ENCODE results near the gene TBC1D8.

DNA sequence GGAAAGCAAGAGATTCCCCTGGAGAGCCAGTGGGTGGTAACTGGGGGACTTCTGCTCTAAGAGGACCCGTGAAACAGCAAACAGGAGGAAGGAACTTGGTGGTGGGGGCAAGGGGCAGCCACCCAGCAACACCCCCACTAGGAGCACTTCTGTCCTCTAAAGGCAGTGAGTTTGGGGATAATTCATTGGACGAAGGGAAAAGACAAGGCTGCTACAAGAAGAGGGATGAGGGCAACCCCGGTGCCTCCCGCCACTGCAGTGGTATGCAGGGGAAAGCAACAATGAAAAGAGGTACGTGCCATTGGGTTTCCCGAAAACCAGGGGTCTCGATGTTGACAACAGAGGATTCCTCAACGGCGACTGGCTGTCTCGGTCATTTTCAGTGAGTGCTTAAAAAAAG lies 140.0 kb downstream of the TBC1D8 start:
- TF ChIP-seq SP1 (CRISPR knock-in tag; IDR thresholded peaks at IDR 0.05) = no peak
- TF ChIP-seq, protein P1, sequence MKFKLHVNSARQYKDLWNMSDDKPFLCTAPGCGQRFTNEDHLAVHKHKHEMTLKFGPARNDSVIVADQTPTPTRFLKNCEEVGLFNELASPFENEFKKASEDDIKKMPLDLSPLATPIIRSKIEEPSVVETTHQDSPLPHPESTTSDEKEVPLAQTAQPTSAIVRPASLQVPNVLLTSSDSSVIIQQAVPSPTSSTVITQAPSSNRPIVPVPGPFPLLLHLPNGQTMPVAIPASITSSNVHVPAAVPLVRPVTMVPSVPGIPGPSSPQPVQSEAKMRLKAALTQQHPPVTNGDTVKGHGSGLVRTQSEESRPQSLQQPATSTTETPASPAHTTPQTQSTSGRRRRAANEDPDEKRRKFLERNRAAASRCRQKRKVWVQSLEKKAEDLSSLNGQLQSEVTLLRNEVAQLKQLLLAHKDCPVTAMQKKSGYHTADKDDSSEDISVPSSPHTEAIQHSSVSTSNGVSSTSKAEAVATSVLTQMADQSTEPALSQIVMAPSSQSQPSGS (CRISPR knock-in tag; IDR thresholded peaks at IDR 0.05) = no peak
- no peak for TF ChIP-seq EZH2 (IDR thresholded peaks at IDR 0.05; ENCODE audit: borderline replicate concordance, low read depth, low read length)
- no peak for TF ChIP-seq POLR2G (IDR thresholded peaks at IDR 0.05; ENCODE audit: low read depth, low read length)
- no peak for TF ChIP-seq MAFK (IDR thresholded peaks at IDR 0.05; ENCODE audit: low read length)
- no peak for TF ChIP-seq BCL6 (CRISPR knock-in tag; IDR thresholded peaks at IDR 0.05)
- no peak for TF ChIP-seq NFE2L1 (tag; IDR thresholded peaks at IDR 0.05; ENCODE audit: borderline replicate concordance, low read depth)
- no peak for TF ChIP-seq RAD21 (CRISPR knock-in tag; conservative IDR thresholded peaks at IDR 0.05 in 1 of 2, IDR thresholded peaks at IDR 0.05 in 1 of 2)
- no peak for TF ChIP-seq ZNF121 (CRISPR knock-in tag; conservative IDR thresholded peaks at IDR 0.05)
- TF ChIP-seq, protein P2, sequence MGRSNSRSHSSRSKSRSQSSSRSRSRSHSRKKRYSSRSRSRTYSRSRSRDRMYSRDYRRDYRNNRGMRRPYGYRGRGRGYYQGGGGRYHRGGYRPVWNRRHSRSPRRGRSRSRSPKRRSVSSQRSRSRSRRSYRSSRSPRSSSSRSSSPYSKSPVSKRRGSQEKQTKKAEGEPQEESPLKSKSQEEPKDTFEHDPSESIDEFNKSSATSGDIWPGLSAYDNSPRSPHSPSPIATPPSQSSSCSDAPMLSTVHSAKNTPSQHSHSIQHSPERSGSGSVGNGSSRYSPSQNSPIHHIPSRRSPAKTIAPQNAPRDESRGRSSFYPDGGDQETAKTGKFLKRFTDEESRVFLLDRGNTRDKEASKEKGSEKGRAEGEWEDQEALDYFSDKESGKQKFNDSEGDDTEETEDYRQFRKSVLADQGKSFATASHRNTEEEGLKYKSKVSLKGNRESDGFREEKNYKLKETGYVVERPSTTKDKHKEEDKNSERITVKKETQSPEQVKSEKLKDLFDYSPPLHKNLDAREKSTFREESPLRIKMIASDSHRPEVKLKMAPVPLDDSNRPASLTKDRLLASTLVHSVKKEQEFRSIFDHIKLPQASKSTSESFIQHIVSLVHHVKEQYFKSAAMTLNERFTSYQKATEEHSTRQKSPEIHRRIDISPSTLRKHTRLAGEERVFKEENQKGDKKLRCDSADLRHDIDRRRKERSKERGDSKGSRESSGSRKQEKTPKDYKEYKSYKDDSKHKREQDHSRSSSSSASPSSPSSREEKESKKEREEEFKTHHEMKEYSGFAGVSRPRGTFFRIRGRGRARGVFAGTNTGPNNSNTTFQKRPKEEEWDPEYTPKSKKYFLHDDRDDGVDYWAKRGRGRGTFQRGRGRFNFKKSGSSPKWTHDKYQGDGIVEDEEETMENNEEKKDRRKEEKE (IDR thresholded peaks at IDR 0.05; ENCODE audit: borderline replicate concordance in 1 of 2, control insufficient read depth in 1 of 2, low read depth in 2 of 2, low read length in 1 of 2) = no peak
- no peak for TF ChIP-seq SREBF2 (CRISPR knock-in tag; IDR thresholded peaks at IDR 0.05)
- no peak for TF ChIP-seq ZFP36 (IDR thresholded peaks at IDR 0.05; ENCODE audit: low read depth, low read length, partially characterized antibody)
- TF ChIP-seq, protein P3, sequence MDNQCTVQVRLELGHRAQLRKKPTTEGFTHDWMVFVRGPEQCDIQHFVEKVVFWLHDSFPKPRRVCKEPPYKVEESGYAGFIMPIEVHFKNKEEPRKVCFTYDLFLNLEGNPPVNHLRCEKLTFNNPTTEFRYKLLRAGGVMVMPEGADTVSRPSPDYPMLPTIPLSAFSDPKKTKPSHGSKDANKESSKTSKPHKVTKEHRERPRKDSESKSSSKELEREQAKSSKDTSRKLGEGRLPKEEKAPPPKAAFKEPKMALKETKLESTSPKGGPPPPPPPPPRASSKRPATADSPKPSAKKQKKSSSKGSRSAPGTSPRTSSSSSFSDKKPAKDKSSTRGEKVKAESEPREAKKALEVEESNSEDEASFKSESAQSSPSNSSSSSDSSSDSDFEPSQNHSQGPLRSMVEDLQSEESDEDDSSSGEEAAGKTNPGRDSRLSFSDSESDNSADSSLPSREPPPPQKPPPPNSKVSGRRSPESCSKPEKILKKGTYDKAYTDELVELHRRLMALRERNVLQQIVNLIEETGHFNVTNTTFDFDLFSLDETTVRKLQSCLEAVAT (IDR thresholded peaks at IDR 0.05) = no peak
- TF ChIP-seq FOXA1 (IDR thresholded peaks at IDR 0.05; ENCODE audit: borderline replicate concordance) = no peak

Data from K562 (cell line).